ENCODE data around the gene PACS2.

Gene PACS2

DNA sequence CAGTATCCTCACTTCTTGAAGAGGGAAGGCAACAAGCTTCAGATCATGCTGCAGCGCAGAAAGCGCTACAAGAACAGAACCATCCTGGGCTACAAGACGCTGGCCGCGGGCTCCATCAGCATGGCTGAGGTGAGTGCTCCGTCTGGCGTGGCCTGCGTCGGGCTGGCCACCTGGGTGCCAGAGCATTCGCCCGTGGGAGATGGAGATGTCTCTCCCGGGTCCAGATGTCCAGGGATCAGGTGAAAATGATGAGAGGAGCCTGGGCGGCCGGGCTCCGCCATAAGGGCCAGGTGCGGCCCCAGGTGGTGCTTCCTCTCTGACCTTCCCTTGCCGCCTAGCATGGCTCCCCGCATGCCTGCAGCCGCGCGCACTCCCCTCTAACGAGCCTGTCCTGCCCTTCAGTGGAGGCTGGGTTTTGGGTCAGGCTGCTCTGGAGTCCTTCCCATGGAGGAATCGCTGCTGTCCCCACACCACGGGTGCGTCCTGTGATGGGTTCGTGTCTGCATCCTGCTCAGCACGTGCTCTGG, 40.6 kb downstream of the PACS2 start:
- no peak overlapping the region for H3K27ac ChIP-seq
- no peak for DNase-seq
- TF ChIP-seq, protein P1, sequence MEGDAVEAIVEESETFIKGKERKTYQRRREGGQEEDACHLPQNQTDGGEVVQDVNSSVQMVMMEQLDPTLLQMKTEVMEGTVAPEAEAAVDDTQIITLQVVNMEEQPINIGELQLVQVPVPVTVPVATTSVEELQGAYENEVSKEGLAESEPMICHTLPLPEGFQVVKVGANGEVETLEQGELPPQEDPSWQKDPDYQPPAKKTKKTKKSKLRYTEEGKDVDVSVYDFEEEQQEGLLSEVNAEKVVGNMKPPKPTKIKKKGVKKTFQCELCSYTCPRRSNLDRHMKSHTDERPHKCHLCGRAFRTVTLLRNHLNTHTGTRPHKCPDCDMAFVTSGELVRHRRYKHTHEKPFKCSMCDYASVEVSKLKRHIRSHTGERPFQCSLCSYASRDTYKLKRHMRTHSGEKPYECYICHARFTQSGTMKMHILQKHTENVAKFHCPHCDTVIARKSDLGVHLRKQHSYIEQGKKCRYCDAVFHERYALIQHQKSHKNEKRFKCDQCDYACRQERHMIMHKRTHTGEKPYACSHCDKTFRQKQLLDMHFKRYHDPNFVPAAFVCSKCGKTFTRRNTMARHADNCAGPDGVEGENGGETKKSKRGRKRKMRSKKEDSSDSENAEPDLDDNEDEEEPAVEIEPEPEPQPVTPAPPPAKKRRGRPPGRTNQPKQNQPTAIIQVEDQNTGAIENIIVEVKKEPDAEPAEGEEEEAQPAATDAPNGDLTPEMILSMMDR (IDR thresholded peaks at IDR 0.05; ENCODE audit: low read depth, low read length, missing control alignments), result no peak
- H3K27me3 ChIP-seq (replicated peaks), result no peaks in the 10 kb centered on the region
- H3K4me3 ChIP-seq (ENCODE audit: low read depth, low read length), result no peak overlapping the region
- no peaks in the 10 kb centered on the region for H3K36me3 ChIP-seq (replicated peaks)
- in situ Hi-C loops (cut with HindIII; ENCODE audit: low pct_ligation_motif_present, low sequenced_read_pairs), result no loop called here

DNA sequence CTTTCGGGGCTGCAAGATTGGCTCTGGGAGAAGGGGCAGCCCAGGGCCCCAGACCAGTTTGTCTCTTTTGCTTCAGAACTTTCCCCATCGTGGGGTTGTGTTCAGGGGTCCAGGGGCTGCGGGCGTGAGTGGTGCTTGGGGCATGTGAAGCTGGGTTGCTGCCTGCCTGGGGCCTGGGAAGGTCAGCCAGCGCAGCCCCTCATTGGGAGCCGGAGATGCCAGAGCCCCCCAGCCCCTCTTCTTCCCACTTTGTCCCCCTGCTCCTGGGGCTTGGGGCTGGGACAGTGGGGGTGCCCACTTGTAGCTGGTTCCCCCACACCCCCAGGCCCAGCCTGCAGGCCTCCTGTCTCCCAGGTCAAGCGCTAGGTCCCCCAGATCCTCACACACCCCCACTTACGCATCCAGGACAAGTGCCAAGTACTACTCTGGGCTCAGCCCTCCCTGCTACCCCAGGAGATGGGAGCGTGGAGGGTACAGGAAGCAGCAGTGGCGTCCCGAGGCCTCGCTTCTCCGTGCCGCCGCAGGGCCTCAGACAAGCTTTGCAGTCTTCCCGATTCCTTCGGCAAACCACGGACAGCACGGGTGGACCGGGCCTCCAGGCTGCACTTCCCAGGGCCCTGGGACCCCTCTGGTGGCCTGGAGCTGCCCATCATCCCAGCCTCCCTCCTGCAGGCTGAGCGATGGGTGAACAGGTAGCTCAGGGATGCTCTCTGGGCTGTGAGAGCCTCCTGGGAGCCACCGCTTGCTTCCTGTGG, 41.5 kb downstream of the PACS2 start:
- in situ Hi-C loops (cut with HindIII; ENCODE audit: low pct_ligation_motif_present, low sequenced_read_pairs), result no loop called here
- H3K27ac ChIP-seq, result no peak overlapping the region

DNA sequence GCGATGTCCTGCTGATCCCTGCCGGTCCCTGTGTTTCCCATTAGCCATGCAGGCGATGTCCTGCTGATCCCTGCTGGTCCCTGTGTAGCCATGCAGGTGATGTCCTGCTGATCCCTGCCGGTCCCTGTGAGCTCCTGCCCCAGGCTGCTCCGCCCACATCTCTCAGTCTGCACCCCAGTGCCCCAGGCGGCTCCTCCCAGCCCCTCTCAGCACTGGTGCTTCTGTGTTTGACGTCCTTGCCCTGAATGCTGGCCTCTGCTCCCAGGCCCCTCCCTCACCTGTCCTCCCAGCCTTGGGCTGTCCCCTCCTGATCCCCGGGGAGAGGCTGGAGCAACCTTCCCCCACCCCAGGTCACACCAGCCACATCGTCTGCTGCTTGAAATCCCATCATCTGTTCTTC, 42.4 kb downstream of the PACS2 start:
- no peaks in the 10 kb centered on the region for H3K27me3 ChIP-seq (replicated peaks)
- DNase-seq, result no peak
- TF ChIP-seq, protein P1 (IDR thresholded peaks at IDR 0.05; ENCODE audit: low read depth, low read length, missing control alignments), result no peak
- no peak overlapping the region for H3K4me3 ChIP-seq (ENCODE audit: low read depth, low read length)
- in situ Hi-C loops (cut with HindIII; ENCODE audit: low pct_ligation_motif_present, low sequenced_read_pairs), result no loop called here
- H3K27ac ChIP-seq, result no peak overlapping the region
- H3K36me3 ChIP-seq (replicated peaks), result peaks cover 4% of the 10 kb centered on the region

More for the DNA sequence above, 41.5 kb downstream of the PACS2 start:
- no peaks in the 10 kb centered on the region for H3K27me3 ChIP-seq (replicated peaks)
- TF ChIP-seq, protein P1 (IDR thresholded peaks at IDR 0.05; ENCODE audit: low read depth, low read length, missing control alignments), result no peak
- peaks cover 2% of the 10 kb centered on the region for H3K36me3 ChIP-seq (replicated peaks)
- DNase-seq, result no peak
- H3K4me3 ChIP-seq (ENCODE audit: low read depth, low read length), result no peak overlapping the region

DNA sequence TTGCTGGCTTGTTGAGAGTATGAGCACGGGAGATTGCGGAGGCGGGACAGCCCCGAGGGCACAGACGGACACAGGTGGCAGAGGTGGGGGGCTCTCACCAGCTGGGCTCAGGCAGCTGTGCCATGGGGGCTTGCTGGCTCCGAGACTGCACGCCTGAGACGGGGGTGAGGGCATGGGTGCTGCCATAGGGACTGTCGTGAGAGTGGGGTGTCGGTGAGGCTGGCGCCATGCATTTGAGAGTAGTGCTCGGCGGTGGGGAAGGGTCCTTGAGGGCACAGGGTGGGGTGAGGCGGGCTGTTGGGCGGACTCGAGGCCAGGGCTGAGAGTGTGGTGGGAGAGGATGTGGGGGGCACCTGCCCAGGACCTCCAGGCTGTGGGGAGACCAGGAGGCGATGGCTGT, 43.1 kb downstream of the PACS2 start:
- no peak overlapping the region for H3K4me3 ChIP-seq (ENCODE audit: low read depth, low read length)
- in situ Hi-C loops (cut with HindIII; ENCODE audit: low pct_ligation_motif_present, low sequenced_read_pairs), result no loop called here

DNA sequence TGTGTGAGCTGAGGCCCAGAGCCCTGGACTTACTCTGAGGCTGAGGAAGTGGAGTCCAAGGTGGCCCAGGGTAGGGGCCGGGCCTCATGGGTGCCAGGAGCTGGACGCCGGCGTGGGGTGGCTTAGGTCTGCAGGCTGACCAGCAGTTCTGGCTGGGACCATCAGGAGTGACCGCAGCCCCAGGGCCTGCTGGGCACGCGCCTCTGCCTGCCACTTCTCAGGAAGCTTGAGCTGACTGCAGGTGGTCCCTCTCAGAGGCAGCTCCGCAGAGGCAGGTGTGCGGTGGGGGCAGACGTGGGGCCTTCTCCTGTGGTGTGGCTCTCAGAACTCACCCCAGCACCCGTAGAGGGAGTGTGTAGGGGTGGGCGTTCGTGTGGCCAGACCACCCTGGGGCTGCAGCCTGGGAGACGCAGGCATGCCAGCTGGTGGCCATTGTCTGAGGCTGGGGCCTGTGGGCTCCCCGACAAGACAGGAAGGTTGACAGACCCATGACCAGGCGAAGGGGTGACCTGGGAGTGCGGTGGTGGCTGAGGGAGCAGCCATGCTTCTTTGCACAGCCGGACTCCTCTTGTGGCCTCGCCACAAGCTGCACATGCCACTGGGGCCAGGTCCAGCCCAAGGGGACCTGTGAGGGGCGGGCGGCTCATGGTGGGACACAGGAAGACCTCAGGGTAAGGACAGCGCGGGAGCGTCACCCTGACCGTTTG, 43.7 kb downstream of the PACS2 start:
- no peaks in the 10 kb centered on the region for H3K27me3 ChIP-seq (replicated peaks)
- no peak overlapping the region for H3K27ac ChIP-seq
- TF ChIP-seq, protein P1 (IDR thresholded peaks at IDR 0.05; ENCODE audit: low read depth, low read length, missing control alignments), result no peak
- H3K4me3 ChIP-seq (ENCODE audit: low read depth, low read length), result no peak overlapping the region
- in situ Hi-C loops (cut with HindIII; ENCODE audit: low pct_ligation_motif_present, low sequenced_read_pairs), result no loop called here
- H3K36me3 ChIP-seq (replicated peaks), result peaks cover 4% of the 10 kb centered on the region
- DNase-seq, result no peak

More for the DNA sequence above, 43.1 kb downstream of the PACS2 start:
- DNase-seq, result no peak
- Histone ChIP-seq H3K27ac (no peak overlapping the region), H3K27me3 (replicated peaks) (no peaks in the 10 kb centered on the region), H3K36me3 (replicated peaks) (peaks cover 4% of the 10 kb centered on the region)
- TF ChIP-seq, protein P1 (IDR thresholded peaks at IDR 0.05; ENCODE audit: low read depth, low read length, missing control alignments), result no peak

All from brain microvascular endothelial cell (primary cell).